ENCODE measurements around the gene DNAJB11.
"Not testable (repeated sequence)": the region's sequence is repeated elsewhere in the genome, so short reads cannot be mapped to it uniquely, and the experiment has no call there.

DNAJB11 gene

DNA sequence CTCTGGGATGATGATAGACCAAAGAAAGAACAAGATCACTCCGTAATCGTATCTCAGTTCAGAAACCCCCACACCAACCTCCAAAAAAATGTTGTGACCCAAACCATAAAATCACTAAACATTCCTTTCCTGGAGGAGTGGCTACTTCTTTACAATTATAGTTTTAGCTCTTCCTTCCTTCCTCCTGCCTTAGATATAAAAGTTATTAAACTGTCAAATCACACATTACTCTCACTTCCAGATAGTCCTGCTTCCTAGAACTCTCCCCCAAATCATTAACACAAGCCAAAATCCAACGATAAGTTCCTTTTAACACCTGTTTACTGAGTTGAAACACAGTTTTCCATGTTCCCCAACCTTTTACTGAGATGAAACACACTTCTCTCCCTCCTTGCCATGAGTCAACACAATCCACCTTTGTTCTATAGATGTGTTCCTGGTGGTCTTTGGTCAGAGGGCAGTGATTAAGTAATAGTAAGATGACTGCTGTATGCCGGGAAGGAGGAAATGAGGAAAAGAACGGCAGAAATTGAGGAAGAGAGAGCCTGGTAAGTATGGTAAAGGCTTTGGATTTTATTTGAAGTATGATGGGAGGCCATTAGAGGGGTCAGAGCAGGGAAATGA, 18.0 kb upstream of the DNAJB11 start:
- no peak for DNase-seq (ENCODE audit: low read depth)

DNA sequence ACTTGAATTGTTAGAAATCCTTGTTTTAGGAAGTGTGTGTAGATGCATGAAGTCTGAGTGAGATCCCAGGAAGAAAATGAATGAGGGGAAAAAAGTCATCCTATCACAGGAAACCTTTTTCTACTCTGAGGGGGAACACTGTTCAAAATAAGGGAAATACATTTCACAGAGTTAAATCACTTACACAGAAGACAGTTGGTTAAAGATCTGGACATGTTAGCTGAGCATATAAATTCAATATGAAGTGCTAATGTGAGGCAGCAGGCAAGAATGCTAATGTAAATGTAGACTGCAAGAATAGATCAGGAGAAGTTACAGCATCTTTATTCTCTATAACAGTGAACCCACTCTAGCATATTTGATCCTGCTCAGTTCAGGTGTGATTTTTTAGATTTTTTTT, 5.9 kb upstream of the DNAJB11 start:
- DNase-seq (ENCODE audit: low read depth): no peak

DNA sequence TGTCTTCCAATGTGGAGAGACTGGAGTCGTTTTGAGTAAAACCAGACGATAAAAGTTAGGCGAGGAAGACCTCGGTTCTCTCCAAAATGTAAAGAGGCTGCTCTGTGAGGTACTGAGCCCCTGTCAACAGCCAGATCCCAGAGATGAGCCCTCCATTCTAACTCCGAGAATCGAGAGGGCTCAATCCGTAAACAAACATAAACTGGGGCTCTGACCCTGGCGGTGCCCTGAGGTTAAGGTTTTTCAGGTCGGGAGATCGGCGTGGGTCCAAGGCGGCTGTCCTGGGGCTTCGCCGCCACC, 3.8 kb upstream of the DNAJB11 start:
- no peak for DNase-seq (ENCODE audit: low read depth)

DNA sequence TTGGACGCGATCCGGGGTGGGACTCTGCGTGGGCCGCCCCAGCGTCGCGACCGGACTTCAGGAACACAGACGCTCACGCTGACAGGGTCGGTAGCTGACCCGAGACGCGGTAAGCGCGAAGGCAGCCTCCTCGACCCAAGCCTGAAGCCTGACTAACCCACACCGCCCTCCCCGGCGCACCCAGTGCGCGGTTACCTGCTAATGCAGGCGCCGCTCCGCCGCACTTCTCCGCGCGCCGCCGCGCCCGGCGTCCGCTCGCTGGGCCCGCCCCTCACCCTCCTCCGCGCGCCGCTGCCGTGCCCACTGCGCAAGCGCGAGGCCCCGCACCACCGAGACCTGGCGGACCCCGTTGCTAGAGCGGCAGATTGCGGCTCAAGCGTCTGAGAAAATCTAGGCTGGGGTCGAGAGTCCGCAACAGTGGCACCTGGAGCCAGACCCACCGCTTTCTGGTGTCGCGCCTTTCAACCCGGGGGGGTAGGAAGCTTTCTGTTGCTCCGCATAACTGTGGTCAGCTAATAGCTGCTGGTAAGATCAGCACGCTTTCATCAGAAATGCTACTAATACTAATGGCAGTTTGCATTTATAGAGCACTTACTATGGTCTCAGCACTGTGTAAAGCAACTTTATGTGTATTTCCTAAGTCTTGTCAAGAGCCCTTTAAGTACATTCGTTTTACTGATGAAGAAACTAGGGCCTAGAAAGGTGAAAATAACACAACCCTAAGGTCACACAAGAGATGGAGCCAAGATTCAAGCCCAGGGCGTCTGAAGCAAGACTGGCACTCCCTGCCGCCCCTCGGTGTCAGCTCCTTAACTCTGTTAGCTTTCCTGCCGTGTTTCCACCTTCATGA, 3.2 kb upstream of the DNAJB11 start, which contains the start of gene TBCCD1:
Gene TBCCD1, minus strand, starts transcription at position 268 of the 850 bp plus-strand sequence. CDS start 3,010 bp downstream, outside the sequence.
- peak; percentile 91 for DNase-seq (ENCODE audit: low read depth)

DNA sequence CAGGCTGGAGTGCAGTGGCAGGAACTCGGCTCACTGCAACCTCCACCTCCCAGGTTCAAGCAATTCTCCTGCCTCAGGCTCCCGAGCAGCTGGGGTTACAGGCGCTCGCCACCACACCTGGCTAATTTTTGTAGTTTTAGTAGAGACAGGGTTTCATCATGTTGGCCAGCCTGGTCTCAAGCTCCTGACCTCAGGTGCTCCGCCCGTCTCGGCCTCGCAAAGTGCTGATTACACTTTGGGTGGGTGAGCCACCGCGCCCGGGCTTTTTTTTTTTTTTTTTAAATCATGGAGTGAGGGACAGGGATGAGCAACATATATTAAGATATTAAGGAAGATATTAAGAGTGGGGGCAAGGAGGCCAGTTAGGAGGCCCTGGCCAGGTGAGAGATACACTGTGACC, 1.2 kb upstream of the DNAJB11 start:
- DNase-seq (ENCODE audit: low read depth): not testable (repeated sequence)

DNA sequence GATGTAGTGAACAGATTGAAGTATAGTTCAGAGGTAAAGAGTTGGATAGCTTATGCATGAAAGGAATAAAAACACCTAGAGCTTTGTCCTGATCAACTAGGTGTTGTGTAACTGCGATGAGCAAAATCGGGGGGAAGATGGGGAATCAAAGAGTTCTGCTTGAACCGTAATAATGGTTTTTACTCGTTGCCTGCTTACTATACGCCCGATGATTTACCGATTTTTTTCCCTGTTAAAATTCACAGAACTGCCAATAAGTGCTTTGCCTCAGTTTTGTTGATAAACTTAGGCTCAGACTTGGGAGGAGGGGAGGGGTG, 783 bp upstream of the DNAJB11 start:
- DNase-seq (ENCODE audit: low read depth): no peak

DNA sequence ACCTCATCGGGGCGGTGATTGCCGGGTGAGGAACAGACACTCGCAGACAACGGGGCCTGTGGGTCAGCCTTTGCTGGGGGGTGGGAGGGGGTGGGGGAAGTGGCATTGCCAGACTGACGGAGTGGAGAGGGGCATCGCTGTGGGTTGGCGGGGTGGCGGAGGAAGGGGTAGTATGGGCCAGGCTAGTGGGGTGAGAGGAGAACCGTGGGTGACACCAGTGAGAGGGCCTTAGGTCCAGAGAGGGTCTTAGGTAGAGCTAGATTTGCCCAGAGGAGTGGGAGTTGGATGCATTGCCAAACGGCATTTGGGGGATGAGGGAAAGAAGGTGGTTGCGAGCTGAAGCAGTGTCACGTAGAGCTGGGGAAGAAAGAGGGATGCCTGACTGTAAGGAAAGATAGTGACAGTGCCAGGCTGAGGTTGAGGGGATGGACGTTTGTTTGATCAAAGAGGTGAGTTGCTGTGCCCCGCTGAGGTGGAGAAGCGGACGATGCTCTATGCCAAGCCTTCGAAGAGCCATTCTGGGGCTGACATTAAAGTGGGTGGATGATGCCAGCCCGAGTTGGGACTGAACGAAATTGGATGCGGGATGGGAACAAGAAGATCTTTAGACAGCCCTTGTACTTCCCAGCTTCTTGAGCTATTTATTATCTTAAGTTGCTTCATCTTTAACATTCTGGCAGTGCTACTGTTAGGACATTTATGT, 572 bp downstream of the DNAJB11 start:
- no peak for DNase-seq (ENCODE audit: low read depth)

DNA sequence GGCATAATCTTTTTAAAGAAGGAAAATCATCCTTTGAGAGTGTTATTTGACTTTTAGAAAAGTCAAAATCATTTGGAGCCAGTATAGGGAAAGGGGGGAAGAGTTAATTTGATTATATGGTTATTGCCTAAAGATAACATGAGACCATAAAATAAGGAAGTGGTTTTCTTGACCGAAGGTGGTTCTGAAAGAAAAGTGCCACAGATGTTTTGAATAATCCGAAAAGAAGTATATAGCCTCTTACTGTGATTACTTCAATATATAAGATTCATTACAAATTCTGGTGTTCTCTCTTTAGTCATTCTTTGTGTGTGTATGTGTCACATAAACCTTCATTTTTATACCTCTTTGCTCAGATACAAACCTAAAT, 1.1 kb downstream of the DNAJB11 start:
- DNase-seq (ENCODE audit: low read depth): no peak

DNA sequence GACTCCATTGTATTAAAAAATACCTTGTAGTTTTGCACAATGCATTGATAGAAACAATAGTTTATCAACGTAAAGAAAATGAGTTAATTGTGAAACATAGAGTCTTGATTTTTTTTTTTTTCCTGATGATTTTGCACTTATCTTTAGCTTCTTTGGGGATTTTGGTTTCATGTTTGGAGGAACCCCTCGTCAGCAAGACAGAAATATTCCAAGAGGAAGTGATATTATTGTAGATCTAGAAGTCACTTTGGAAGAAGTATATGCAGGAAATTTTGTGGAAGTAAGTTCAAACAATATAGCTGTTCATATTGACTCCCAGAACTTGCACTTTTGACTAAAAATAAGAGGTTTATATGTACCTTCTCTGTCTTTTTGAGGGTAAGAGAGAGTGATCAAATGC, 7.0 kb downstream of the DNAJB11 start:
- DNase-seq (ENCODE audit: low read depth): no peak

DNA sequence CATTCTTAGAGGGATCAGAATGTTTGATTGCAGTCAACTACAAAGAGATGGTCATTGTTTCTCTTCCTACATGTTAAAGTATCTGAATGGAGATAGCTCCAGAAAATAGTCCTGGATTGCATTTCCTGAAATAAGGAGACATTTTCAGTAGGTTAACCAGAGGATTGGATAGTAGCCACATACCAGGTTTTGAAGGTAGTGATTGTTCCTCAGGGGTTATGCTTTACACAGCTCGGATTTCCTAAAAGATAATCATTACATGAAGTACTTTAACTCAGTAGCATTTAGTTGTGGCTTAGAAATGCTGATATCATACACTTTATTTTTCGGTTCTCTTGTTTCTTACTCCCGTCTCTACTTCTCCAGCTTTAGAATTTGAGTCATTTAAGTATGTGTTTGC, 10.3 kb downstream of the DNAJB11 start:
- DNase-seq (ENCODE audit: low read depth): no peak

DNA sequence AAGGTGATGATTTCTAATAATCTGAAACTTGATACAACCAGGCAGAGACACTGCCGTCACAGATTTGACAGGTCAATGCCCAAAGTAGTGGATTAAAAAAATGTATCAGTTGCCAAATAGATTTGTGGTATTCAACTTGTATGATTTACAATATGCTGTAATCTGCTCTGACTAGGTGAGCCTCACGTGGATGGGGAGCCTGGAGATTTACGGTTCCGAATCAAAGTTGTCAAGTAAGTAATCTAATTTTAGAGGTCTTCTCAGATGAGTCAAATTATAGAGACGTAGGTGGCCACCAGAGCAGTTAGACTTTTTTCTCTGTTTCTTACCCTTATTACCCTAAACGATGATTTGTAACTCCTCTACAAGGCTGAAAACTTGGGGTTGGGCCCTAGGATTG, 12.0 kb downstream of the DNAJB11 start:
- no peak for DNase-seq (ENCODE audit: low read depth)

DNA sequence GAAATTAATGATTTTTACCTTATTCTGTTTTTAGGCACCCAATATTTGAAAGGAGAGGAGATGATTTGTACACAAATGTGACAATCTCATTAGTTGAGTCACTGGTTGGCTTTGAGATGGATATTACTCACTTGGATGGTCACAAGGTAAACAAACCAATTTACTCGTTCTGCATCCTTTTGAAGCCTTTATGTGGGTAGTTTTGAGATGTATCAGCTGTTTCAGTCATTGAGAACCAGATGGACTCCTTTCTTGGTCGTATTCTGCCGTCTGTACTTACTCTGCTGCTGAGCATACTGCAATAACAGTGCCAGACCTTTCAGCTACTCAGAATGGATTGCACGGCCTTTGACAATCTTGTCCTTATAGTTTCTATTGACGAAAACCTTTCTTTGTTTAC, 13.3 kb downstream of the DNAJB11 start:
- DNase-seq (ENCODE audit: low read depth): no peak

DNA sequence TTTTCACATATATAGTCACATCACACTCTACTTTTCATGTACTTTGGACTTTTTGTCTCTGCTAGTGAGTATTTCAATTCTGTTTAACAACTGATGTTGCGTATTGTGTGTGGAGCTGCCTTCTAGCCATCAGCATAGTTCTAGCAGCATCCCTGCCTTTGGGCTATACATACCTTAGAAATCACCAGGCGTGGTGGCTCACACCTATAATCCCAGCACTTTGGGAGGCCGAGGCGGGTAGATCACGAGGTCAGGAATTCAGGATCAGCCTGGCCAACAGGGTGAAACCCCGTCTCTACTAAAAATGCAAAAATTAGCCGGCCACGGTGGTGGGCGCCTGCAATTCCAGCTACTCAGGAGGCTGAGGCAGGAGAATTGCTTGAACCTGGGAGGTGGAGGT, 15.7 kb downstream of the DNAJB11 start:
- DNase-seq (ENCODE audit: low read depth): not testable (repeated sequence)

DNA sequence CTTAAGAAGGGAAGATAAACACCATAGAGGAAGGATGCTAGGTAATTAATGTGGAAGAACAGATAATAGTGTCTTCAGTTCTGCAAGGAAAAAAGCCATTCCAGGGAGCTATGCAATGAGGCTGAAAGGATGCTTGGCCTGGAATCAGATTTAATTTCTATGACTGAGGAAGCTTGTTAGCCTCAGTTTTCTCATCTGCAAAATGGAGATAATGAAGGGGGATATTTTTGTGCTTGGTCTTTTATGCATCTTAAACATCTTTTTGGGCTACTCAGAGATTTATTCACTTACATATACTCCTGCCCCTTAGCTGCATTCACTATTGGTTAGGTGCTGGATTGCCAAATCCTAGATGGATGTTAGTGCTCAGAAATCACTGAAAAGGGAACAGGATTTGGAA, 16.7 kb downstream of the DNAJB11 start:
- DNase-seq (ENCODE audit: low read depth): no peak

DNA sequence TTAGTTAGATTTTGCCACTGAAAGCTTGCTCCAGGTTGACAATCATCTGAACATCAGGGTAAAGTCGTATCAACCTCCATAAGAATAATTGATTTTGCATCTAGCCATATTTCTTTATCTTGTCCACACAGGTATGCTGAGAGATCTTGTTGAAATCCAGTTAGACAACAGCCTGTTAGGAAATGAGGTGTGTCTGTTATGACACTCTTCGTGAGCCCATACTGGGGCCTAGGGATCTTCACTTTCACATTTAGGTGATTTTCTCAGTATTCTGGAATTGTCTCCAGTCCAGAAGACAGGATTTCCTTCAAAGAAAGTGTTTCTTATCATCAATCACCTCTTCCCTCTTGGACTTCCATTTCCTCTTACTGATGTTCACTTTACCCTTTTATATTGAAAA, 18.1 kb downstream of the DNAJB11 start:
- DNase-seq (ENCODE audit: low read depth): no peak

DNA sequence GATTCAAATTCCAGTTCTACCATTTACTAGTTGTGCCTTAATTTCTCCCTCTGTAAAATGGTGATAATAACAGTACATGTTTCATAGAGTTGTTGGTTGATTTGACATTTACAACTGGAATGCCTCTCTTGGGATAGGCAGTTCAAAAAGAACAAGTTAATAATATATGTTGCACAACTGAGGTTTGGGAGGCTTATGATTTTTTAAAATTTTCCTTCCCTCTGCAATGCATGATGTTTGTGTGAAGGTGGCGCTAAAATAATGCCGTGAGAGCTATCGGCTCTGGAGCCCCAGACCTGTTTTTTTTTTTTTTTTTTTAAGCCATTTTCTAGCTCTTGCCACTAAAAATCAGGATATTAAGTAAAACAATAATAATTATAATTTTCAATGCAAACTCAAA, 18.6 kb downstream of the DNAJB11 start:
- no peak for DNase-seq (ENCODE audit: low read depth)

DNA sequence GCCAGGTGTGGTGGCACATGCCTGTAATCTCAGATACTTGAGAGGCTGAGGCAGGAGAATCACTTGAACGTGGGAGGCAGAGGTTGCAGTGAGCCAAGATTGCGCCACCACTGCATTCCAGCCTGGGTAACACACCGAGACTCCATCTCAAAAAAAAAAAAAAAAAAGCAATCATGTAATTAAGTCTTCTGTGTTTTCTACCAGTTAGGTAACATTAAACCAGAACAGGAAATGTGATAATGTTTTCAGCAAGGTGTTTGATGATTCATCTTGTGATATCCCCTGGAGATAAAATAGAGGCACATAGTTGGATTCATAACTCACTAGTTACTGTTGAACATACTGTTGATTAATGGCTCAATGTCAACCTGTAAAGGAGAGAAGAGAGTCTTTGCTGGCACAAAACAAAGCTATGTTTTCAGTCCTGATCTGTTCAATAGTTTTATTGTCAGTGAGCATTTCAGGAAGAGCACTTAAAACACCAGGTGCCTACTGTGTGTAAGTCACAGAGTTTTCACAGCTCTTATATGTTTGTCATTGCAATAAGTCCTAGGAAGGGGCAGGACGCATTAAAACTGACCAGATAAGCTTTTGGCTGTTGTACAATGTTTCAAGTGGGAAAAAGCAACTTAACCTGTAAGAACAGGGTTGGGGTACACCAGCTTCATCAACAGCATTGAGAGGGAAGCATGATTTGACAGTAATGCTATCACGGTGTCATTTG, 19.5 kb downstream of the DNAJB11 start:
- no peak for DNase-seq (ENCODE audit: low read depth)

DNA sequence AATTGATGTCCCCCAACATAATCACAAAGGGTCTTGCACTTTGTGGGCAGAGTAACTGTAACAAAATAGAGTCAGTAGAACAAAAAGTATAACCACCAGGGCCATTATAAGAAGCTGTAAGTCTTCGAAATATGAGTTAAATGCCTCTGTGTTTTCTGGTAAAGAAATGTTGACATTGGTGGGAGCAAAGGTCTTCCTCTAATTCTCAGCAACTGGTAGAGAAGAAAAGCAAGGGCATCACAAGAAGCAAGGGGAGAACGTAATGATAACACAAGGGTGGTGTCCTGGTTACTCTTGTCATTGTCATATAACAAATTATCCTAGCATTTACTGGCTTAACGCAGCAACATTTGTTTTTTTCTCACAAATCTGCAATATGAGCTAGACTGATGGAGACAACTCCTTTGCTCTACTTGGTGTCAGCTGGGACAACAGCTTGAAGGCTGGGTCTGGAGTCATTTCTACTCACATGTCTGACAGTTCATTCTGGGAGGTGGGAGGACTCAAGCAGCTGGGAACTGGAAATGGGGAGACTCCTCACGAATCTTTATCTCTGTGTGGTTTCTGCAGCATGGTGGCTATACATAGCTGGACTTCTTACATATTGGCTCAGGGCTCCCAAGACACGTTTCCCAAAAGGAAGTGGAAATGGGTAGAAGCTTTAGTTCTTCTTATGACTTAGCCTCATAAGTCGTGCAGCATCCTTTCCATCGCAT, 20.2 kb downstream of the DNAJB11 start:
- DNase-seq (ENCODE audit: low read depth): no peak

DNA sequence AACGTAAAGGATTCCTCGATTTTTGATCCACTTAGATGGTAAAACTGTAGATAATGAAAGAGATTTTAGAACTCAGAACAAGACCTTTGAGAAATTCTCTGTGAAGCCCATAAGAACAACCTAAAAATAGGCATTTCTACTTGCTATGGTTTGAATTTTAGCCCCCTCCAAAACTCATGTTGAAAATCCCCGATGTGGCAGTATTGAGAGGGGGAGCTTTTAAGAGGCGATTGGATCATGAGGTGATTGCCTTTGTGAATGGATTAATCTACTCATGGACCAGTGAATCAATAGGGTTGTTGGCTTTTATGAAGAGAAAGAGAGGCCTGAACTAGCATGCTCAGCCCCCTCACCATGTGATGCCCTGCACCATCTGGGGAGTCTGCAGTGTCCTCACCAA, 22.2 kb downstream of the DNAJB11 start:
- DNase-seq (ENCODE audit: low read depth): no peak

DNA sequence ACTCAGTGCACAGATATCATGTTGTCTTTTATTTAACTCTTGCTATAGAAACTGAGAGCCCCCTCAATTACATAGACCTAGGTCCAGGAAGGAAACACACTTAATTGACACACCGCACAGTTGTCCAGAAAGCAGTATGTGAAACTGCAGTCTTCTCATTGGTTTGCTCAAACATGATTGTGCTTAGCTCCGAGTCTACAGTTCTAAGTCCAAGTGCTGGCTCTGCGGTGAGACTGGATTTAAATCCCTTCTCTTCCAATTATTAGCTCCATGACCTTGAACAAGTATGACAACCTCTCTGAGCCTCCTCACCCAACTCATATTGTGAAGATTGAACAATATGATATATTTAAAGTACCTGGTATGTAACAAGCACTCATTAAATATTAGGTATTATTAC, 23.3 kb downstream of the DNAJB11 start:
- no peak for DNase-seq (ENCODE audit: low read depth)

DNA sequence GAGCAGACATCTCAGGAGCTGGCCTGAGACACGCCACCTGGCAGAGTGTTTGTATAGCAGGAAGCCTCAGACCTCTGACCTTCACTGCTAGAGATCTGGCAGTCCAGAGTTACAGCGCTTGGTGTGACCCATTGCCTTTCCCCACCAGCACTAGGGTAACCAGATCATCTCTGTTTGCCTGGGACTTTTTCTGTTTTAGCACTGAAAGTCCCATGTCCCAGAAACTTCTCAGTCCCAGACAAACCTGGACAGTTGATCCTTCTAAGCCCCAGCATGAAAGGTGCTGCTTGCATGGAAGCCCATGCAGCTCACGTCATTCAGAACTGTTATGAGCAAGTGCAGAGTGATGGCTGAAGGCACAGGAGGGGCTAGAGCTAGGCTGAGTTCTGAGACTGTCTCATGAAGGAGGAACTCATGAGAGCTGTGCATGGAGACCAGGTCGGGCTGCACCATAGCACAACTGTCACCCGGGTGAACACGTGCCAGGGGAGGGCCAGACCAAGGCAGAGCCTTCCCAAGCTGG, 24.1 kb downstream of the DNAJB11 start:
- DNase-seq (ENCODE audit: low read depth): no peak
